Fibroblast of upper back skin (primary cell): ENCODE results near the gene GABRD.

ENCODE experiments used
- DNase-seq: peaks from one replicate; pipeline ENCODE4 v3.0.0-alpha.2; 2013

Gene GABRD

DNA sequence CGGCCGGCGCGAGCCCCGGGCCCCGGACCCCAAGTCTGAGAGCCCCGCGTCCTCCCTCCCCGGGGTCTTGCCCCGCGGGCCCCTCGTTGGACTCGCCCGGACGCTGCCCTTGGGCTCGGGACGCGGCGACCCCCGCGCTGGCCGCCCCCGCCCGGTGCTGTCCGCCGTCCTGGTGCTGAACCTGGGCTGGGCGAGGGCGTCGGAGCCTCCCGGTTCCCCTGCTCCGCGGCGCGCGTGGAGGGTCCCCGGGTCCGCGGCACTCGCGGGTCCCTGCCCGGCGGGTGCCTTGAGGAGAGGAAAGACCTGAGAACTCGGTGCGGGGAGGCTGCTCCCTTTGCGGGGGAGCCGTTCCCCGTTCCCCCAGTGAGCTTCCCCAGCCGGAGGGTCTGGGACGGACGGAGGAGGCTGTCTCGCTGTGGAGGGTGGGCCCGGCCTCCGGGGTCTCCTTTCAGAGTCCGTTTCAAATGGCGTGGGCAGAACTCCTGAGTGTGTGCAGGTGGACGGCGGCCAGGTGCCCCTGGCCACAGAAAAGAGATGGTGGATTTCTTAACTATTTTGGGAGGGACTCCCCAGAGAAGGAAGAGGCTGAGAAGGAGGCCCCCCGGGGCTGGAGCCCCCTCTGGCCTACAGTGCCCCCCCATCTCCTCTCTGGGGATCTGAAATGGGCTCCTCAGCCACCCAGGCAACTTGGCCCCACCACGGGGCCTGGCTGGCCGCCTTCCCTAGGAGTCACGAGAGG, 595 bp downstream of the GABRD start:
- DNase-seq: no peak

DNA sequence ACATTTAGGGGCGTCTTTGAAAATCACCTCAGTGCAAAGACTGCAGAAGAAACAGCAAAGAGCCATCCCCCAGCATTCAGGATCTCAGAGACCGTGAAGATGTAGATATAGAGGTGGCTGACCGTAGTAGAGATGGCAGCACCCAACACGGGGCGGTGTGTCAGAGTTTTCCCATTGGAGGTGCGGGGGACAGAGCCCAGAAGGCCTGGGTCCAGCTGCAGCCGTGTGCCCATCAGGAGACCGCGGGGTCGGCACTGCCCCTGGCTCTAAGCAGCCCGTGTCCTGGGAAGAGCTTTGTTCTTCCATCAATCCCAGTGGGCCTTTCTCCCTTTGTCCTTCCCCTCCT, 1.1 kb downstream of the GABRD start:
- no peak for DNase-seq

DNA sequence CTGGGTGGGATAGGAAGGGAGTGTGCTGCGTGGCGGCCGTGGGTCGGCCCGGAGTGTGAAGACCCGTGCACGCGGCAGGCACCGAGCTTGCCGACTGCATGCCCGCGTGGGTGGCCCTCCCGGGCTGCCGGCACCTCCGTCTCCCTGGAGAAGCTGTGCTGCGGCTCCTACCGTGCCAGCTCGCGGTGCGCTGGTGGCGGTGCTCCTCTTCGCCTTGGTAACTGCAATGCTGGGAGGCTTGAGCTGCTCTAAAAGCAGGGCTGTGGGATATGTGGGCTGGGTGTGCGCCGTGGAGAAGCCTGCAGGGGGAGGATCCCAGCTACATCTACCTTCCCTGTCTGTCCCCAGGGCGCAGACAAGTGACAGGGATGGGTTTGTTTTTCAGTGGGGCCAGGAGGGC, 2.4 kb downstream of the GABRD start:
- DNase-seq: no peak

DNA sequence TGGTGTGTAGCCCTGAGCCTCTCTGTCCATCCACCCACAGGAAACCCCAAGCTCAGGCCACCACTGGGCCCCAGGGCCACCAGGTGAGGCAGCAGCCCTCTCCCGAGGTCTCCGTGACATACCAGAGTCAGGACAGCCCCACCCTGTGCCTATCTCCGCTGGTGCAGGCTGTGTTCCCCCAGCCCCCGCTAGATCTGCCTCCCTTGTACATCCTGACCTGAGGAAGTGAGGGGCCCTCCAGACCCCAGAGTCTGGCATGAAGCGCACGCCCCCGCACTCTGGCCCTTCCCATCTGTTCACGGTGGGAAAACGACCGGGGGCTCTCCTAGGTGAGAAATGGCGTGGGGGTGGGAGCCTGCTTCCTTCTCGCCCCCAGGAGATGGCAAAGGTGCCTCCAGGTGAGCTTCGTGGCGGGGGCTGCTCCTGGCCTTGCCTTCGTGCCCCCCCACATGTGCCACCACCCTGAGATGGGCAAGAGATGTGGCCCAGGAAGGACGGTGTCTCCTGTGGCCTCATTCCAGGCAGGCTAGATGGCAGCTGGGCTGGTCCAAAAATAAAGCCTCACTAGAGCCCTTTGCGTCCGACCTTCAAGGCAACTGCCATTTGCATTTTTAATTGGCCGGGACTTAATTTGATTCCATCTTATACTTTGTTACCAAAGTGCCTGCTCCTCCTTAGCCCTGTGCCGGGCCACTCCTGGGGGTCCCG, 3.1 kb downstream of the GABRD start:
- DNase-seq: no peak

DNA sequence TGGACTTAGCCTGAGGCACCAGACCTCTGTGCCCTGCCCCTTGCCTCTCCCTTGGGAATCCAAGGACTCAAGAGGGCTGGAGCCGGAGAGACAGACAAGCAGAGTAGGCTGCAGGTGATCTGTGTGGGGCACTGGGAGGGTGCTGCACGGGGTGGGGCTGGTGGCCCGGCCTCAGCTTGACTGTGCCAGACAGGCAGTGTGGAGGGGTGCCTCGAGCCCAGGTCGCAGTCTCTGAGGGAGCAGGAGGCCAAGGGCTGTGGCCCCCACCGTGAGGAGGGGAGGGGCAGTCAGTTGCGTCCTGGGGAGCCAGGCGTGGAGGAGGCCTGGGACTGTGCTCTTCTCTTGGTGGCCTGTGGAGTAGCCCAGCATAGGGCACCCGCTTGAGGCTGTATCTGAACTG, 4.0 kb downstream of the GABRD start:
- DNase-seq: no peak

DNA sequence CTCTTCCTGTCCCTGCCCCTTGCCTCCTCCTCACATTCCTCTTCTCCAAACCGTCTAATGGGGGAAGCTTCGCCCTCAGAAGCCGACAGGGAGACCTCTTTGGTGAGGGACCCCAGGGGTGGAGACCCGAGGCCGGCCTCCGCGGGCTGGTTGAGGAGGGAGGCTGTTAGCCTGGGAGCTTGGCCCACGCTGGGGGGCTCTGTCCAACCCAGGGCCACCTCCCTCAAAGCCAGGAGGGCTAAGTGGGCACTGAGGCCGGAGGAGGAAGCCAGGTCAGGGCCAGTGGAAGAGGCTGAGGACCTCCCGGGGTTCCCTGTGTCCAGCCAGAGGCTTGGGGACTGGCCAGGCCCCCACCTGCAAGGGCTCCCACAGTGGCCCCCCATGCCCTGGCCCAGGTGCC, 5.3 kb downstream of the GABRD start:
- DNase-seq: no peak

DNA sequence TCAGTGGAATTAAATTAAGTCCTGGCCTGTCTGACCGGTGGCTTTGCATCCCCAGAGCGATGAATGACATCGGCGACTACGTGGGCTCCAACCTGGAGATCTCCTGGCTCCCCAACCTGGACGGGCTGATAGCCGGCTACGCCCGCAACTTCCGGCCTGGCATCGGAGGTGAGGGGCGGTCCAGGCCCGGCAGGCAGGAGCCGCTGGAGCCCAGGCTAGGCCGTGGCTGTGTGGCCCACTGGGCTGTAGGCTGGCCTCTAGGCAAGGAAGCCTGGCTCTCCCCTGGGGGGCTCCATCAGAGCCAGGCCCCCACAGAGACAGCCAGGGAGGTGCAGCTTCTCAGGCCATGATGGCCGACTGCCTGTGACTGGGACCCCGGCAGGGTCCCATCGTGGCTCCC, 5.7 kb downstream of the GABRD start:
- DNase-seq: no peak

DNA sequence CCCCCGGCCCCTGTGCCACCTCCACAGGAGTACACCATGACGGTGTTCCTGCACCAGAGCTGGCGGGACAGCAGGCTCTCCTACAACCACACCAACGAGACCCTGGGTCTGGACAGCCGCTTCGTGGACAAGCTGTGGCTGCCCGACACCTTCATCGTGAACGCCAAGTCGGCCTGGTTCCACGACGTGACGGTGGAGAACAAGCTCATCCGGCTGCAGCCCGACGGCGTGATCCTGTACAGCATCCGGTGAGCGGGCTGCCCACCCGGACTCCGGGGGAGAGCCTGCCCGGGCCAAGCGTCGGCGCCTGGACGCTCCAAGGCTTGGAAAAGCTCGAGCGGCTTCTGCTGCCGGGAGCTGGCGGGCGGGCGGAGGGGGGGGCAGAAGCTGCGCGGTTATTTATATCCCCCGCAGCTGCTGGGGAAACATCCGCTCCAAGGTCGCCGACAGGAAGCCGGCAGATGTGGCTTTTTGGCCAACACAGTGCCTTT, 6.4 kb downstream of the GABRD start:
- no peak for DNase-seq

DNA sequence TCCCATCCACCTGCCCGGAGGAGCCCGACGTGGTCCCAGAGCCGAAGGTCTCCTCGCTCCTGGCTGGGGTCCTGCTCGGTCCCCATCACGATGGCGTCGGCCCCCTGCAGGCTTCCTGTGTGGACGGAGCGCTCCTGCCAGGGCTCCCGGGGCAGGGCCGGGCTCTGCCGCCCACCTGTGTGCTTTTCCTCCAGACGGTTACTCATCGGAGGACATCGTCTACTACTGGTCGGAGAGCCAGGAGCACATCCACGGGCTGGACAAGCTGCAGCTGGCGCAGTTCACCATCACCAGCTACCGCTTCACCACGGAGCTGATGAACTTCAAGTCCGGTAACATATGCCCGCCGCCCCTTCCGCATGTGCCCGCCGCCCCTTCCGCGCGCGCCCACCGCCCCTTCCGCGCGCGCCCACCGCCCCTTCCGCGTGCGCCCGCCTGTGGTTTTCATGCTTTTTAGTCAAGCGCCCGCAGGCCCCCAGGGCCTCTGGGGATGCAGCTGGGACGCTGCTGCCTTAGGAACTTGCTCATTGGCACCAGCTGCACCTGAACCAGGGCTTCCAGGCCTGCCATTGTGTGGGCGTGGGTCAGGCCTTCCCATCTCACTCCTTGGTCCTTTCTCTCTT, 8.9 kb downstream of the GABRD start:
- no peak for DNase-seq

DNA sequence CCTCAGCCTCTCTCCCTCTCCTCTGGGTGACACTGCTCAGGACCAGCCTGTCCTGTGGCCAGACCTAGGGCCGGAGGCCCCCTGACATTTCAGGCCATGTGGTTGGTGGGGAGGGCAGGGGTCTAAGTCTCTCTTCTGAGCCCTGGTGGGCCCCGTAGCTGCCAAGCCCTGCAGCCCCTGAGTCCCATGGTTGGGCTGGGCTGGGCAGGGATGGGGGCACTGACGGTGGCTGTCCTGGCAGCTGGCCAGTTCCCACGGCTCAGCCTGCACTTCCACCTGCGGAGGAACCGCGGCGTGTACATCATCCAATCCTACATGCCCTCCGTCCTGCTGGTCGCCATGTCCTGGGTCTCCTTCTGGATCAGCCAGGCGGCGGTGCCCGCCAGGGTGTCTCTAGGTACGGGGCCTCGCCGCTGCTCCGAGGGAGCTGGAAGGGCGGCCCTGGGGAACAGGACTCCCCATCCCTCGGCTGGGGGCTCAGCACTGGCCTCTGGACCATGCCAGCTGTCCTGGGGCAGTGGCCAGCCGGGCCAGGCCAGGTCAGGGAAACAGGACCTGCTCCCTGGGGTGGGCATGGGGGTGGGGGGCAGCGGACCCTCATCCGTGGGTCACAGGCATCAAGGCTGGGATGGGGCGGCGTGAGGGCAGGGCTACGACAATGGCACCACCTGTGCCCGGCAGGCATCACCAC, 9.9 kb downstream of the GABRD start:
- no peak for DNase-seq

DNA sequence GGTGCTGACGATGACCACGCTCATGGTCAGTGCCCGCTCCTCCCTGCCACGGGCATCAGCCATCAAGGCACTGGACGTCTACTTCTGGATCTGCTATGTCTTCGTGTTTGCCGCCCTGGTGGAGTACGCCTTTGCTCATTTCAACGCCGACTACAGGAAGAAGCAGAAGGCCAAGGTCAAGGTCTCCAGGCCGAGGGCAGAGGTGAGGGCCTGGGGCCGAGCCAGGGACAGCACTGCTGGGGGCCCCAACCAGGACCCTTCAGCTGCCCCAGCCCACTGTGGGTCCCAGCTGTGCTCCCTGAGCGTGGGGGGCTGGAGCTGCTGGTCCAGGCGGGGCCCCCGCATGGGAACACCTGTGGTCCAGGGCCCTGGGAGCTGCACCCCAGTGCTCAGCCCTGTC, 10.4 kb downstream of the GABRD start:
- DNase-seq: no peak

DNA sequence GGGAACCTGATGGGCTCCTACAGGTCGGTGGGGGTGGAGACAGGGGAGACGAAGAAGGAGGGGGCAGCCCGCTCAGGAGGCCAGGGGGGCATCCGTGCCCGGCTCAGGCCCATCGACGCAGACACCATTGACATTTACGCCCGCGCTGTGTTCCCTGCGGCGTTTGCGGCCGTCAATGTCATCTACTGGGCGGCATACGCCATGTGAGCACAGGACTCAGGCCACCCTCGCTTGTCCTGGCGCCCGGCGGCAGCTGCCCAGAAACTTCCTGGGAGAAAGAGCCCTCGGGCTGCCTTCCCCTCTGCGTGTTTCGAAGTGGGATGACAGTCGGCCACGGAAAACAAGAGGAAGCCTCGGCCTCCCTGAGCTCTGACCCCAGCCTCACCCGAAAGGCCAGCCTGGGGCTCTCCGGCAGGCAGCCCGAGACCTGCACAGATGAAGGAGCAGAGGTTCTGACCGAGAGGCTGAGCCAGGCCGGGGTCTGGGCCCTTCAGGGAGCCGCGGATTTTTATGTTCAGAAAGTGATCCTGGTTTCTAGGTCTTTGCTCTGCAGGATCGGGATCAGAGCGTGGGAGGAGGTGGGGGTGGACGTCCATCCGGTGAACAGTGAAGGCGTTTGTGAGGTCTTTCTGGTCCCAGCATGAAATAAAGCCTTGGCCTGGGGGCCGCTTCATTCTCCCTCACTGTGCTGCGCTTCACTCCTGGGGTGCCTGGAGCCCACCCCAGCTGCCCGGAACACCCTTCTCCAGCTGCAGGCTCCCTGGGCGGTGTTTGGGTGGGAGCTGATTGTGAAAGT, 11.1 kb downstream of the GABRD start:
- DNase-seq: no peak

DNA sequence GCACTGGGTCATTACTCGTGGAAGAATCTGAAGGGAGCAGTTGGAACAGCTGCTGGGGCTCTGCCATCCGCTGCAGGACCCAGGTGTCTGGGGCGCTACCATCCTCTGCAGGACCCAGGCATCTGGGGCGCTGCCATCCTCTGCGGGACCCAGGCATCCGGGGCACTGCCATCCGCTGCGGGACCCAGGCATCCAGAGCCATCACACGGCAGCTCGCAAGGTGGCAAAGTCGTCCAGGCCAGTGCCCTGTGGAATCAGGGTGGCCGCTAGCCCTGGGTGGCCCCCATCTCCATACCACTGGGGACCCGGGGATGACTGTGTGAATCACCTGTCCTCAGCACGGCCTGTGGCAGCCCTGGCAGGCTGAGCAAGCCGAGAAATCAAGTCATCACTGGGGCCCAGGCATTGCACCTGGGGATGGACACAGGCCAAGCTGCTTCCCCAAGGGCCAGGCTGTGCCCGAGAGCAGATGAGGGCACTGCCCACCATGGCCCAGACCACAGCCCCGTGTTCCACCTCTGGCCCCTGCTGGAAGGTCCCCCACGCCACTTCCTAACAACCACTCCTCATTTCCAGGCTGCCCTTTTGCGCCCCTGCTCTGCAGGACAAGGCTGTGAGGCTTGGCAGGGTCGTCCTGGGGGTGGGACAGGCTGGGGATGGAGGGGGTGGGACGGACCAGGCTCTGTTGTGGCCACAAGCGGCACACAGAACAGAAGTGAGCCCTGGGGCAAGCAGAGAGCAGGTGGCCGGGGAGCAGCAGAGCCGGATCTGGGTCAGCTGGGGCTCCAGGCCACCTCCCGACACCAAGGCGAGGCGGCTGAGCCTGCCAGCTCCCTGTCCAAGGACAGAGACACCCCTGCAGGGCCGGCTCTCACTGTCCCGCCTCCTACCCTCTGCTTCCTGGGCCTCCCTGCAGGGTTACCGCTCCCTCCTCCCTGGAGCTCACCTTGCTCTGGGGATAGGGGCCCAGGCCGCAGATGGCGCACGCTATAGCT, 12.7 kb downstream of the GABRD start:
- DNase-seq: no peak

DNA sequence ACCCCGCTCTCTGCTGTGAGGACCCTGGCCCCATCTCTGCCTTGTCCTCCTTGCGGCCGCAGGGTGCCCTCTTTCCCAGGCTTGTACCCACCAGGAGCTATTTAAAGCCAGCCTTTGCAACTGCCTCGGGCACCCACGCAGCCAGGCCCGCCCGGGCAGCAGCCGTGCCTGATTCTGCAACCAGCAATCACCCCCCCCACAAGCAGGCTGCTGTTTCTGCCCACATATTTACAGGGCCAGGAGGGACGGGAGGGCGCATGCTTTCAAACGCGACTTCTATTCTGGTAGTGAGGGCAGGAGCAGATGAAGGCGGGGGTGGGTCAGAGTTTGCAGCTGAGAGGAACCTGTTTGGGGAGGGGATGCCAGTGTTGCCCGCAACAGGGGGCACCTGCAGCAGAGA, 13.6 kb downstream of the GABRD start:
- DNase-seq: no peak

DNA sequence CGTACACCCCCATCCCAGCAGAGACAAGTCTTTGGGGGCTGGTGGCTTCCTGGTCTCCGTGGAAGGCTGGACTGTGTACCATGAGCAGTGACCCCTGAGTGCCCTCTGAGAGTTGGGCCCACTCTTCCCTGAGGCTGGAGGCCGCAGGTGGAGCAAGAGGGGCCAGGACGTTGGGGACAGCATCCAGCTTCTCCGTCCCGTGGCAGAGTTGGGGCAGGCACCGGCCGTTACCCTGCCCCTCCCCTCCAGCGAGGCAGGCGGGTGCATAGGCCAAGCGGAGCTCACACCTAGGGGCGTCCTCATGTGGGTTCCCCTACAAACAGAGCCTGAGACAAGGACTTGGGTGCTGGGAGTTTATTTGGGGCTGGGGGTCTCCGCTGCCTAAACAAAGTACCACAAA, 14.0 kb downstream of the GABRD start:
- DNase-seq: no peak

DNA sequence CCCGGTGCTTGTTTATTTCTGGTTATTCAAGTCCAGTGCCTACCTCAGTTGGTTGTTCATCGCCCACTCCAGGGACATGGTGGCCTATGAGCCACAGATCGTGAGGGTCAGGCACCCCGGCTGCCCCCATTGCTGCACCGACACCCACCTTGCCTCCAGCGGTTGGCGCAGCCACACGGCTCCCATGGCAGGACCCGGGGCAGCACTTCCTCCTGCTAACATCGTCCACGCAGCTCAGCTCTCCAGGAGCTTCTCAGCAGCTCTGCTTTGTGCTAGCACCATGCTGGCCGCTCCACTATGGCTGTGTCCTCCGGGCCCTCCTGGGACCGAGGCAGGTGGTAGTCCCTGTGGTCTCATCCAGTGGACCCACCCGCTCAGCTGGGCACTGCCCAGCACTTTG, 17.1 kb downstream of the GABRD start:
- DNase-seq: no peak

DNA sequence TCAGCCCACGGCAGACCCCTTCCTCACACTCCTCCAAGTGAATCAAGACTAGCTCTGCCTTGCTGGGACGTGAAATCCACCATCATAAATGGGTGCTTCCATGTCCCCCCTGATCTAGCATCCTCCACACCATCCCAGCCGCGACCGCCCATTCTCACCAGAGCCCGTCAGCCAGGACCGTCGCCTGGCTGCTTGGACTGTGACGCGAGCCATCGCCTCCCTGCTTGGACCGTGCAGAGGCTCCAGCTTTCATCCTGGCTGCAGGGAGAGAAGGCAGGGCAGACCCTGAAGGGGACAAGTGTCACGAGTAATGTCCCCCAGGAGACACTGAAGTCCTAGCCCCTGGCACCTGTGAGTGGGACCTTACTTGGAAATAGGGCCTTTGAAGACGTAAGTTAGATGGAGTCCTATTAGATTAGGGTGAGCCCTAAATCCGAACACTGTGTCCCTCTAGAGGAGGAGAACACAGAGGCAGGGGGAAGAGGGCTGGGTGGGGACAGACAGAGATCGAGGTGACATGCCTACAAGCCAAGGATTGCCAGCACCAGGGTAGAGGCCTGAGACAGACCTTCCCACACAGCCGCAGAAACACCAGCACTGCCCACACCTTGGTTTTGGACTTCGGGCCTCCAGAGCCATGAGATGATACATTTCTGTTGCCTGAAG, 18.3 kb downstream of the GABRD start:
- DNase-seq: no peak

DNA sequence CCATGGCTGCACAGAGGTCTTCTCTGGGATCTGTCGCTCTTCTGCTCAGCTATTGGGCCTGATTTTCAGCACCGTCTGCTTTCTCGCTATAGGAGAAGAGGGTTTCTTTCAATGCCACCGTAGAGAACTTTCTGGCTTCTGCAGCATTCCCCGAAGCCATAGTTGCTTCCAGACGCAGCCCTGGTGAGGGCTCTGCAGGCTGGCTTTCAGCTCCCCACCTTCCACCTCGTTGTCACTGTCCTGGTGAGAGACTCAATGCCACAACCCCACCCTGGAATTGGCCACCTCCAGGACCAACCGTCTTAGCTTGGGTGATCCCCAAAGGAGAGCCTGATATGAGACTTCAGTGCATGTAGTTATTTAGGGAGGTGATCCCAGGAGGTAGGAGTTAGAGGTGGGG, 19.1 kb downstream of the GABRD start:
- DNase-seq: no peak

DNA sequence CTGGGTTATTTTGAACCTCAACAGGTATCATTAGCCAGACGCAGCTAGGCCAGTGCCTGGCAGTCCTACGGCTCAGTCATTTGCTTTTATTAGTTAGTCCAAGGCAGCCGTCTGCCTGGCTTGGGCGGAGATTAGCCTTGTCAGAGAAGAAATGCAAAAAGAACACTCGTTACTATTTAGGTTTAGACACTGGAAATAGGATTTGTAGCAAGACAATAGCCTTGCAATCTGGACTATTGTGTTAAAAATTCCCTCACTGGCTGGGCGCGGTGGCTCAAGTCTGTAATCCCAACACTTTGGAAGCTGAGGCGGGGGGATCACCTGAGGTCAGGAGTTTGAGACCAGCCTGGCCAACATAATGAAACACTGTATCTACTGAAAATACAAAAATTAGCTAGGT, 20.1 kb downstream of the GABRD start:
- no peak for DNase-seq

DNA sequence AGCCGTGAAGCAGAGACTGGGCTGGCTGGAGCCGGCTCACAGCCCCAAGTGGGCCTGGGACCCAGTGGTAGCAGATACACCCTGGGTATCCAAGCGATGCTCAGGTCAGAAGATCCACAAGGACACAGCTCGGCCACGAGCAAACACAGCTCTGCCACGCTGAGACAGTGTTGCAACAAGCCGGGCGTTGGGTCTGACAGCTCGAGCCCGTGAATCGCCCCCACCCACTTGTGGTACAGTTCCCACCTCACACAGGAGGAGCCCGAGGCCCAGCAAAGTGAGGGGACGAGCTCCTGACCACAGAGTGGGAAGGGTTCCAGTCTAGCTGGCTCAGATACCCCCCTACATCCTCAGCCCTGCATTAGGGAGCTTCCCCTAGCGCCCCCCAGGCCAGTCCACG, 22.2 kb downstream of the GABRD start:
- DNase-seq: no peak

DNA sequence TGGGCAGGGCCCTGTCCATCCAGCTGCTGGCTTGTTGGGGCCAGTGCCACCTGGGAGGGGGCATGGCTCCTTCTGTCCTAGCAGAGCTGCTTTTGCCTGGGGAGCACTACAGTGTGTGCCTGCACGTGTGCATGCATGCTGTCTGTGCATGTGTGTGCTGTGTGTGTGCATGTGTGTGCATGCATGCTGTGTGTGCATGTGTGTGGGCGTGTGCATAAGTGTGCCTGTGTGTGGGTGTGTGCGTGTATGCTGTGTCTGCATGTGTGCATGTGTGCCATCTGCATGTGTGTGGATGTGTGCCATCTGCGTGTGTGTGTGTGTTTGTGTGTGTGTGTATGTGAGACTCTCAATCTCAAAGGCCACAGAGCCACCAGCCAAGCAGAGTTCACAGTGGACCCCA, 22.7 kb downstream of the GABRD start:
- no peak for DNase-seq
